Measurements from ENCODE around the gene POU5F1.
"Not testable (repeated sequence)": the region's sequence is repeated elsewhere in the genome, so short reads cannot be mapped to it uniquely, and the experiment has no call there.

- TF ChIP-seq, protein P1, sequence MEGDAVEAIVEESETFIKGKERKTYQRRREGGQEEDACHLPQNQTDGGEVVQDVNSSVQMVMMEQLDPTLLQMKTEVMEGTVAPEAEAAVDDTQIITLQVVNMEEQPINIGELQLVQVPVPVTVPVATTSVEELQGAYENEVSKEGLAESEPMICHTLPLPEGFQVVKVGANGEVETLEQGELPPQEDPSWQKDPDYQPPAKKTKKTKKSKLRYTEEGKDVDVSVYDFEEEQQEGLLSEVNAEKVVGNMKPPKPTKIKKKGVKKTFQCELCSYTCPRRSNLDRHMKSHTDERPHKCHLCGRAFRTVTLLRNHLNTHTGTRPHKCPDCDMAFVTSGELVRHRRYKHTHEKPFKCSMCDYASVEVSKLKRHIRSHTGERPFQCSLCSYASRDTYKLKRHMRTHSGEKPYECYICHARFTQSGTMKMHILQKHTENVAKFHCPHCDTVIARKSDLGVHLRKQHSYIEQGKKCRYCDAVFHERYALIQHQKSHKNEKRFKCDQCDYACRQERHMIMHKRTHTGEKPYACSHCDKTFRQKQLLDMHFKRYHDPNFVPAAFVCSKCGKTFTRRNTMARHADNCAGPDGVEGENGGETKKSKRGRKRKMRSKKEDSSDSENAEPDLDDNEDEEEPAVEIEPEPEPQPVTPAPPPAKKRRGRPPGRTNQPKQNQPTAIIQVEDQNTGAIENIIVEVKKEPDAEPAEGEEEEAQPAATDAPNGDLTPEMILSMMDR (conservative IDR thresholded peaks at IDR 0.05; ENCODE audit: low read depth, low read length) = not testable (repeated sequence)
- not testable (repeated sequence) for TF ChIP-seq POLR2A (IDR thresholded peaks at IDR 0.05; ENCODE audit: low read depth, low read length); SMC3 (IDR thresholded peaks at IDR 0.05; ENCODE audit: low read depth, low read length); RAD21 (IDR thresholded peaks at IDR 0.05; ENCODE audit: low read length); MAFK (IDR thresholded peaks at IDR 0.05; ENCODE audit: low read depth, low read length)
These were observed 25.0 kb upstream of the POU5F1 start for GRCh38 chr6:31195308-31195979.
